ENCODE results near the gene PHF10.

The PHF10 gene

GRCh38 chr6:169664227-169664626 is 60.1 kb downstream of the PHF10 start:
- Histone ChIP-seq H3K27me3 (ENCODE audit: insufficient read depth, poor library complexity, severe bottlenecking) (no peaks in the 10 kb centered on the region), H3K27ac (replicated peaks) (no peak overlapping the region), H3K4me3 (replicated peaks; ENCODE audit: insufficient read depth, low read length) (no peak overlapping the region)
- TF ChIP-seq POLR2AphosphoS5 (IDR thresholded peaks at IDR 0.05; ENCODE audit: low read depth) (no peak), GABPA (IDR thresholded peaks at IDR 0.05; ENCODE audit: low read depth) (no peak), REST (IDR thresholded peaks at IDR 0.05; ENCODE audit: insufficient replicate concordance, low read depth) (no peak), CTCF (IDR thresholded peaks at IDR 0.05; ENCODE audit: insufficient read depth, low read length) (no peak), SPI1 (IDR thresholded peaks at IDR 0.05; ENCODE audit: borderline replicate concordance, low read depth) (no peak)
- no peak for DNase-seq (ENCODE audit: low read depth in 1 of 2, low spot score in 1 of 2)

- Histone ChIP-seq H3K4me3 (replicated peaks; ENCODE audit: insufficient read depth, low read length) (no peak overlapping the region), H3K27ac (replicated peaks) (no peak overlapping the region), H3K27me3 (ENCODE audit: insufficient read depth, poor library complexity, severe bottlenecking) (no peaks in the 10 kb centered on the region)
- TF ChIP-seq SPI1 (IDR thresholded peaks at IDR 0.05; ENCODE audit: borderline replicate concordance, low read depth) = no peak
- TF ChIP-seq REST (IDR thresholded peaks at IDR 0.05; ENCODE audit: insufficient replicate concordance, low read depth) = no peak
- TF ChIP-seq POLR2AphosphoS5 (IDR thresholded peaks at IDR 0.05; ENCODE audit: low read depth) = no peak
- no peak for TF ChIP-seq GABPA (IDR thresholded peaks at IDR 0.05; ENCODE audit: low read depth)
- no peak for TF ChIP-seq CTCF (IDR thresholded peaks at IDR 0.05; ENCODE audit: insufficient read depth, low read length)
- no peak for DNase-seq (ENCODE audit: low read depth in 1 of 2, low spot score in 1 of 2)
Measured at GRCh38 chr6:169663468-169663867, 60.8 kb downstream of the PHF10 start.

GRCh38 chr6:169661391-169661756 is 62.9 kb downstream of the PHF10 start:
- Histone ChIP-seq H3K4me3 (replicated peaks; ENCODE audit: insufficient read depth, low read length) (no peak overlapping the region), H3K27ac (replicated peaks) (no peak overlapping the region), H3K27me3 (ENCODE audit: insufficient read depth, poor library complexity, severe bottlenecking) (no peaks in the 10 kb centered on the region)
- no peak for TF ChIP-seq REST (IDR thresholded peaks at IDR 0.05; ENCODE audit: insufficient replicate concordance, low read depth)
- TF ChIP-seq CTCF (IDR thresholded peaks at IDR 0.05; ENCODE audit: insufficient read depth, low read length) = no peak
- no peak for TF ChIP-seq POLR2AphosphoS5 (IDR thresholded peaks at IDR 0.05; ENCODE audit: low read depth)
- no peak for TF ChIP-seq GABPA (IDR thresholded peaks at IDR 0.05; ENCODE audit: low read depth)
- TF ChIP-seq SPI1 (IDR thresholded peaks at IDR 0.05; ENCODE audit: borderline replicate concordance, low read depth) = no peak
- no peak for DNase-seq (ENCODE audit: low read depth in 1 of 2, low spot score in 1 of 2)

All from HL-60 (cell line).